ENCODE measurements around the gene ELMOD3. TPM values are rescaled to one million over a fixed set of nuclear protein-coding genes. Genes with fewer than 3 reads are reported as not detected.
"Not testable (repeated sequence)": the region's sequence is repeated elsewhere in the genome, so short reads cannot be mapped to it uniquely, and the experiment has no call there.

ELMOD3 gene
- total and polyA plus RNA-seq, 3 experiments from 2014 or later, result 12.2 to 14.4 (median 13.6) TPM

DNA sequence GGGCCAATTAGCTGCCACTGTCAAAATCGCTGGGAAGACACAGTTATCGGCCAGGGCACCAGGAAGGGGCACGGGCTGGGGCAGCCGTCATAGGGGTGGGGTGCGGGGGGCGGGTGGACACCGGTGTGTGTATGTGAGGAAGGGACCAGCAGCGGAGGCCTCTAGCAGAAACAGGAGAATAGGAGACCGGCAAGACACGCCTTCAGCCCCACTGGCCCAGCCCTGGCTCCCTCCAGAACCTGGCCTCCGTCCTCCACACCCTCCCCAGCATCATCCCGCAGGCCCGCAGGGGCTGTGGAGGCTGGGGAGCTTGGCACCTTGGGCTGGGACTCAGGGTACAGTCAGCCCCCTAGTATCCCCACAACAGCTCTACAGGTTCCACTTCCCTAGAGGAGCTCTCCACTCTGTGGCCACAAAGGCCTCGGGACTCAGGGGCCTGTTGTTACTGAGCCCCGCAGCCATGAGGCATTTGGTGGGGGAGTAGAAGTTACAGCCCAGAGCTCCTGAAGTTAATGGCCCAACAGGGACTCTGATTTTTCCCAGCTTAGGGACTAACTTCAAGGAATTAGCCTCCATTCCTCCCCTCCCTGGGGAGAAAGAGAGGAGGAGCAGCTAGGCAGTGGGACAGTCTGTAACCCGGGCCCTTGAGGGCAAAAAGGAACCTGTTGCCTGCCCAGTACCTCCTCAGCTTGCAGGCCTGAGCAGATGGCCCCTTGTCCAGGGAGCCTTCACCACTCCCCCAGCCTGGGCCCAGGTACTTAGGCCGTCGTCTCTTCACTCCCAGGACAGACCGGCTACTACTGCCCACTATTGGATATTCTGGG, 83.8 kb downstream of the ELMOD3 start:
- DNase-seq, result no peak
- Histone ChIP-seq H3K4me3 (ENCODE audit: low read length) (peak overlapping the region; percentile 16), H3K27ac (ENCODE audit: low read depth, low read length) (peak overlapping the region; percentile 53), H3K36me3 (ENCODE audit: insufficient read depth, low read length) (no peaks in the 10 kb centered on the region), H3K9me3 (ENCODE audit: low read length) (no peaks in the 10 kb centered on the region), H3K27me3 (ENCODE audit: insufficient read depth, low read length, poor library complexity, severe bottlenecking) (no peaks in the 10 kb centered on the region), H3K4me1 (ENCODE audit: insufficient read depth, low read length) (peaks cover 22% of the 10 kb centered on the region)
- Mint-ChIP-seq H3K27me3 (peaks cover 0 to 1% of the 10 kb centered on the region in 2 donors), H3K9me3 (no peaks in the 10 kb centered on the region), H3K4me1 (peaks cover 12 to 27% (median 17%) of the 10 kb centered on the region in 3 donors), H3K4me3 (peak overlapping the region; percentile 75 to 93 (median 87)), H3K36me3 (no peaks in the 10 kb centered on the region), H3K27ac (peak overlapping the region; percentile 91 to 99 (median 94))
- ChIA-PET CTCF (interaction anchor here (0.6 to 2.7 kb wide), 7 partner anchors 11 to 133 kb away, joined by 3 to 11 read pairs (median 4); partner anchors contain the start of genes ELMOD3, MAT2A, RETSAT and SH2D6), POLR2A (interaction anchor here (0.6 to 3.0 kb wide), 5 partner anchors 18 to 107 kb away, joined by 3 to 39 read pairs (median 3); partner anchors contain the start of genes MAT2A and SH2D6)

- ChIA-PET POLR2A (interaction anchor here (0.6 to 3.0 kb wide), 2 partner anchors 80 to 101 kb away, joined by 8 to 39 read pairs; partner anchors contain the start of gene MAT2A), CTCF (interaction anchor here (2.6 kb wide), 1 partner anchor 99 kb away, joined by 11 read pairs; the partner anchor contains the start of gene MAT2A)
- no peaks in the 10 kb centered on the region for H3K36me3 Mint-ChIP-seq
- DNase-seq, result no peak
- Histone ChIP-seq H3K4me1 (ENCODE audit: insufficient read depth, low read length) (peaks cover 22% of the 10 kb centered on the region), H3K4me3 (ENCODE audit: low read length) (no peak overlapping the region), H3K27me3 (ENCODE audit: insufficient read depth, low read length, poor library complexity, severe bottlenecking) (no peaks in the 10 kb centered on the region), H3K27ac (ENCODE audit: low read depth, low read length) (no peak overlapping the region), H3K9me3 (ENCODE audit: low read length) (no peaks in the 10 kb centered on the region), H3K36me3 (ENCODE audit: insufficient read depth, low read length) (no peaks in the 10 kb centered on the region)
- peak overlapping the region in 6 of 7 donors; percentile 13 to 66 (median 50) for H3K4me3 Mint-ChIP-seq
- peak overlapping the region in 7 of 8 donors; percentile 29 to 99 (median 68) for H3K27ac Mint-ChIP-seq
- peaks cover 12 to 27% (median 17%) of the 10 kb centered on the region in 3 donors for H3K4me1 Mint-ChIP-seq
- H3K27me3 Mint-ChIP-seq, result peaks cover 0 to 1% of the 10 kb centered on the region in 2 donors
- no peaks in the 10 kb centered on the region for H3K9me3 Mint-ChIP-seq
These were observed 84.5 kb downstream of the ELMOD3 start for GRCh38 chr2:85439025-85439472.

- not testable (repeated sequence) for H3K4me3 ChIP-seq (ENCODE audit: low read length); DNase-seq; H3K27ac ChIP-seq (ENCODE audit: low read depth, low read length); H3K9me3 ChIP-seq (ENCODE audit: low read length); H3K27me3 Mint-ChIP-seq; H3K36me3 ChIP-seq (ENCODE audit: insufficient read depth, low read length); H3K27me3 ChIP-seq (ENCODE audit: insufficient read depth, low read length, poor library complexity, severe bottlenecking); H3K36me3 Mint-ChIP-seq; H3K9me3 Mint-ChIP-seq
- Mint-ChIP-seq H3K4me1 (peaks cover 12 to 27% (median 17%) of the 10 kb centered on the region in 3 donors), H3K27ac (peak overlapping the region in 4 of 8 donors; percentile 29 to 99 (median 80)), H3K4me3 (peak overlapping the region in 4 of 7 donors; percentile 29 to 66 (median 58))
- H3K4me1 ChIP-seq (ENCODE audit: insufficient read depth, low read length), result peaks cover 22% of the 10 kb centered on the region
- ChIA-PET POLR2A (interaction anchor here (0.6 to 3.0 kb wide), 3 partner anchors 80 to 101 kb away, joined by 5 to 39 read pairs (median 8); partner anchors contain the start of gene MAT2A), CTCF (interaction anchor here (1.2 to 2.6 kb wide), 3 partner anchors 11 to 98 kb away, joined by 3 to 11 read pairs (median 6); partner anchors contain the start of gene MAT2A)
These were observed 85.0 kb downstream of the ELMOD3 start for GRCh38 chr2:85439569-85439968.

DNA sequence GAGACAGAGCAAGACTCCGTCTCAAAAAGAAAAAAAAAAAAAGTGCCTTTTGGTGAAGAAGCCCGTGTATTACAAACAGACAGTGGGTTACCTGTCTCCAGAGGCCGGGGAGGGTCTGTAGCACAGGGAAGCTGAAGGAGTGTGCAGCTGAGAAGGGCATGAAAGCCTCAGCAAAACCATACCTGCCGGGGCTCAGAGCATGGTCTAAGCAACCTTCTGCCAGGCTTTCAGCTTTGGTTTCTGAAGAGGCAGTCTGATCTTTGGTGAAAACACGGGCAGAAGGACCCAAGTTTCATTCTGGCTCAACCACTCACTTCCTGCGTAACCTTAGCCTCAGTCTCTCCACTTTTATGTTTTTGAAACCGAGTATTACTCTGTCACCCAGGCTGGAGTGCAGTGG, 85.4 kb downstream of the ELMOD3 start:
- H3K4me1 Mint-ChIP-seq, result peaks cover 12 to 27% (median 17%) of the 10 kb centered on the region in 3 donors
- H3K36me3 Mint-ChIP-seq, result no peaks in the 10 kb centered on the region
- ChIA-PET POLR2A (interaction anchor here (0.6 to 1.6 kb wide), 2 partner anchors 100 to 109 kb away, joined by 3 to 5 read pairs; no protein-coding TSS in a partner anchor), CTCF (interaction anchor here (1.2 to 1.7 kb wide), 3 partner anchors 12 to 20 kb away, joined by 3 to 6 read pairs (median 3); no protein-coding TSS in a partner anchor)
- H3K27me3 Mint-ChIP-seq, result peaks cover 0 to 1% of the 10 kb centered on the region in 2 donors
- peaks cover 22% of the 10 kb centered on the region for H3K4me1 ChIP-seq (ENCODE audit: insufficient read depth, low read length)
- H3K9me3 ChIP-seq (ENCODE audit: low read length), result no peaks in the 10 kb centered on the region
- H3K36me3 ChIP-seq (ENCODE audit: insufficient read depth, low read length), result no peaks in the 10 kb centered on the region
- peak overlapping the region in 4 of 7 donors; percentile 13 to 58 (median 31) for H3K4me3 Mint-ChIP-seq
- H3K27me3 ChIP-seq (ENCODE audit: insufficient read depth, low read length, poor library complexity, severe bottlenecking), result no peaks in the 10 kb centered on the region
- no peak for DNase-seq
- H3K9me3 Mint-ChIP-seq, result no peaks in the 10 kb centered on the region
- no peak overlapping the region for H3K27ac ChIP-seq (ENCODE audit: low read depth, low read length)
- H3K27ac Mint-ChIP-seq, result peak overlapping the region in 6 of 8 donors; percentile 32 to 81 (median 54)
- H3K4me3 ChIP-seq (ENCODE audit: low read length), result no peak overlapping the region

GRCh38 chr2:85440729-85441128, 86.2 kb downstream of the ELMOD3 start:
- Mint-ChIP-seq H3K4me1 (peaks cover 12 to 27% (median 17%) of the 10 kb centered on the region in 3 donors), H3K9me3 (no peaks in the 10 kb centered on the region)
- POLR2A ChIA-PET, result interaction anchor here (0.5 to 1.6 kb wide), 3 partner anchors 100 to 132 kb away, joined by 3 to 5 read pairs (median 3); no protein-coding TSS in a partner anchor

More at GRCh38 chr2:85440729-85441128, 86.2 kb downstream of the ELMOD3 start:
- Histone ChIP-seq H3K4me3 (ENCODE audit: low read length) (no peak overlapping the region), H3K27ac (ENCODE audit: low read depth, low read length) (no peak overlapping the region), H3K4me1 (ENCODE audit: insufficient read depth, low read length) (peaks cover 22% of the 10 kb centered on the region), H3K27me3 (ENCODE audit: insufficient read depth, low read length, poor library complexity, severe bottlenecking) (no peaks in the 10 kb centered on the region), H3K9me3 (ENCODE audit: low read length) (no peaks in the 10 kb centered on the region), H3K36me3 (ENCODE audit: insufficient read depth, low read length) (no peaks in the 10 kb centered on the region)
- Mint-ChIP-seq H3K27ac (peak overlapping the region in 2 of 8 donors; percentile 35 to 62), H3K27me3 (peaks cover 0 to 2% of the 10 kb centered on the region in 2 donors), H3K36me3 (no peaks in the 10 kb centered on the region), H3K4me3 (no peak overlapping the region)
- no peak for DNase-seq
- CTCF ChIA-PET, result interaction anchor here (1.2 to 1.7 kb wide), 4 partner anchors 12 to 112 kb away, joined by 3 to 8 read pairs (median 4); no protein-coding TSS in a partner anchor

Other genes starting within 250 kb of the ELMOD3 start
- gene TCF7L1, start 221.4 kb upstream of the ELMOD3 start, total RNA-seq, result not detected
- 0.07 TPM for gene TCF7L1, start 221.4 kb upstream of the ELMOD3 start, polyA plus RNA-seq
- 10 to 100 TPM; 93.4 to 95.6 TPM for gene TGOLN2, start 26.8 kb upstream of the ELMOD3 start, total RNA-seq
- gene TGOLN2, start 26.8 kb upstream of the ELMOD3 start, polyA plus RNA-seq, result 55.9 TPM
- gene RETSAT, start 241 bp upstream of the ELMOD3 start, total RNA-seq, result 10 to 100 TPM; 33.4 to 36.0 TPM
- gene RETSAT, start 241 bp upstream of the ELMOD3 start, polyA plus RNA-seq, result 23.7 TPM
- 10 to 100 TPM; 22.3 to 22.8 TPM for gene CAPG, start 55.6 kb downstream of the ELMOD3 start, total RNA-seq
- gene CAPG, start 55.6 kb downstream of the ELMOD3 start, polyA plus RNA-seq, result 36.0 TPM
- gene SH2D6, start 63.9 kb downstream of the ELMOD3 start, total RNA-seq, result 1 to 10 TPM in 1 of 2 experiments, under 1 TPM in 1; 0.63 to 1.4 TPM
- not detected for gene SH2D6, start 63.9 kb downstream of the ELMOD3 start, polyA plus RNA-seq
- 100 to 1,000 TPM; 371 to 376 TPM for gene MAT2A, start 184.4 kb downstream of the ELMOD3 start, total RNA-seq
- 121 TPM for gene MAT2A, start 184.4 kb downstream of the ELMOD3 start, polyA plus RNA-seq
- 10 to 100 TPM; 22.3 to 23.3 TPM for gene GGCX, start 206.7 kb downstream of the ELMOD3 start, total RNA-seq
- 15.7 TPM for gene GGCX, start 206.7 kb downstream of the ELMOD3 start, polyA plus RNA-seq
- gene VAMP8, start 222.8 kb downstream of the ELMOD3 start, total RNA-seq, result 10 to 100 TPM; 94.4 to 95.4 TPM
- 355 TPM for gene VAMP8, start 222.8 kb downstream of the ELMOD3 start, polyA plus RNA-seq
- 10 to 100 TPM; 26.4 to 28.0 TPM for gene VAMP5, start 229.7 kb downstream of the ELMOD3 start, total RNA-seq
- 151 TPM for gene VAMP5, start 229.7 kb downstream of the ELMOD3 start, polyA plus RNA-seq
- gene RNF181, start 241.0 kb downstream of the ELMOD3 start, total RNA-seq, result 10 to 100 TPM; 88.2 to 95.1 TPM
- gene RNF181, start 241.0 kb downstream of the ELMOD3 start, polyA plus RNA-seq, result 181 TPM
- gene TMEM150A, start 247.9 kb downstream of the ELMOD3 start, total RNA-seq, result 1 to 10 TPM; 6.3 to 7.6 TPM
- gene TMEM150A, start 247.9 kb downstream of the ELMOD3 start, polyA plus RNA-seq, result 13.2 TPM

Measured in CD8-positive, alpha-beta memory T cell (primary cell).